ENCODE measurements around the gene ZNF385D.
"Not testable (repeated sequence)": the region's sequence is repeated elsewhere in the genome, so short reads cannot be mapped to it uniquely, and the experiment has no call there.

The ZNF385D gene

DNA sequence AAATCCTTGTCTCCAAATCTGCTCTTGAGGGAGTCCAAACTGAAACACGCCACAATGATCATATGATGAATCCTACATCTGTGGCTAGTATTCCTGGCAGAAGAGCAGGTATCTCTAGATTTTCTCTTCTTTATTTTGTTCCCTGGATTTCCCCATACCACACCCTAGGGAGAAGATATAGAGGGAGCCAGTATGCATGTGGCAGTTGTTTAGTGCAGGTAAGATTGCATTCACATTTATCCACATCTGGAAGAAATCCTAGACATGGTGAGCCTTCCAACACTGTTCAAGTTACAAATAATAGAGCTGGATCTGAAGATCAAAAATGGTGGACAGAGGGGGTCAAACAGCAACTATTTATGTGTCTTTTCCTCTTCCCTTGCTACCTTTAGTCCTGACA, 316.7 kb downstream of the ZNF385D start:
- no peak for DNase-seq

GRCh38 chr3:21433751-21434150, 317.3 kb downstream of the ZNF385D start:
- no peak for DNase-seq

DNA sequence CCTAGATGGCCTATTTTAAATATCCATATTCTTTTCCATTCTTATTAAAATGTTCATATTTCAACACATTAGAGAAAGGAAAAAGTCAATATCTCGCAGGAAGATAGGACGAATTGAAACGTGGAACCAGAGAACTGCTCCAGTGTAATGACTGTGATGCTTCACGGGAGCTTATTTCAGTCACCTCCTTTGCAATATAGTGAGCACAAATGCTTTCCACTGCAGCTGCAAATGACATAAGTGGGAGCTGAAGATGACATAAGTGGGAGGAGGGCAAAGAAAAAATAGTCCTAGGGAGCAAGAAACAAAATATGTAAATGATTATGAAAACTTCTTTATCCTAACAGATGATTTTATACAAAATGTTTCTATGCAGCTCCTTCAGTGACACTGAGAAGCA, 324.1 kb downstream of the ZNF385D start:
- no peak for DNase-seq

- DNase-seq: no peak
These were observed 325.3 kb downstream of the ZNF385D start for GRCh38 chr3:21425715-21426114.

DNA sequence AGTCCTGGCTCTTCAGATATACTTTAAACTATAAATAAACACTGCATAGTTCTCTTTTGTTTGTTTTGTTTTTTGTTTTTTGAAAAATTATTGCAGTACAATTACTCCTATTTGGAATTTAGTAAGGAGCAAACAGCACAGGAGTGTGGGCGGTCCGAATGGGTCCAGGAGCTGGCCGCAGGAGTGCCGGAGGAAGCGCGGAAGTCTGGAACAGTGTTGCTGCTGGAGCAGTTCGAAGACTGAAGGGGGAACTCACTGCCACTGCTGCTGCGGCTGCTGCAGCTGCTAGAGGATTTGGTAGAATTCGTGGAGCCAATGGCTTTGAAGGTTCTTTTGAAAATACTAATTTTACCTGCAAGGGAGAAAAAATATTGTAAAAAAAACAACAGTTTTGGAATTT, 329.9 kb downstream of the ZNF385D start:
- no peak for DNase-seq

- no peak for DNase-seq
These were observed 333.0 kb downstream of the ZNF385D start for GRCh38 chr3:21417991-21418390.

DNA sequence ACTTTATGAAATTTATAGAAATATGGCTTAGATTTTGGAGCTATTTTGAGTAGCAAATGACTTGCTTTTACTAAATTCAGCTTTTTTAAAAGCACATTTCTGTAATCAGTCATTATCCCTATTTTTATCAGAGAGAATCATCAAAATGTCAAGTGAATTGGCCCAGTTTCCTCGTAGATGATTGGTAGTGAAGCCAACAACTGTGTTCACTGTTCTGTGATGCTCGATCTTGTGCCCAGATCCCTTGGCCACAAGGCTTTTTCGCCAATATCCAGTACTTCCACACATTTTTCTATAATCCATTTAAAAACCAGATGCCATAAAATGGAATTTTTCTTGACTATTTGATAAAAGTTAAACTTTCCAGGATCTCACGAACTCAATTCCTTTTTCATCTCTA, 336.5 kb downstream of the ZNF385D start:
- DNase-seq: no peak

DNA sequence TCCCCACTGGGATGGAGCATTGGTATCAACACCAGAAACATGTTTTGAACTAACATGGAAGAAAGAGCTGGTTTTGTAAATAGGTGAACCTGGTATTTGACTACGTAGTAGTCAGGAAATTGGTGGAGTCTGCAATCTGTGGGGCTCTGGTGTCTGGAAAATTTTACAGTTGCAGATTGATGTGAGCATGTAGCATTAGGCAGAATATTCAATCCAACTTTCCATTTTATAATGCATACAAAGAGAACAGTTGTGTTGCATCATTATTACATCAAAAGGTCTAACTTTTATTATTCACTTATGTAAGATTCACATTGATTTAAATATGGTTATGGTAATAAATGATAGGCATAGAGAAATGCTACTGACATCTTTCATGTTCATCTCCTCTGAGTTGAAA, 340.0 kb downstream of the ZNF385D start:
- no peak for DNase-seq

DNA sequence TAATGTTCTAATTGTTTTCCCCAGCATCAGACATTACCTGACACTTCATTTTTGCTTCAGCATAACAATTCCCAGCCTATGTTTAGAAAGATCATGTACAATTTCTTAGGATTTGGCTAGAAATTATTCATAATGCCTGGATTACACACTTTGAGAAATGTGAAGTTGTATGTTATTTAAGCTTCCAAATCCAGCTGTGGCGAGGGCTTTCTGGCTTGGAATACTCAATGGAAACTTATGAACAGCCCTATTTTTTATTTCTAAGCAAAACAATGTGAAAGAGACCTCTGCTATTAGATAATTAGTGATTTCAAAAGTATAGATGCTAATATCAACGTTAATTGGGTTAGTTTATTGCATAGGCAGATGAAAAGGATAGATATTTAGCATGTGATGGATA, 341.6 kb downstream of the ZNF385D start:
- DNase-seq: no peak

- no peak for DNase-seq
These were observed 343.3 kb downstream of the ZNF385D start for GRCh38 chr3:21407743-21408142.

GRCh38 chr3:21405671-21406667, 345.0 kb downstream of the ZNF385D start:
- no peak for DNase-seq

- DNase-seq: no peak
These were observed 352.5 kb downstream of the ZNF385D start for GRCh38 chr3:21398461-21398860.

- no peak for DNase-seq
These were observed 357.2 kb downstream of the ZNF385D start for GRCh38 chr3:21393683-21394311.

GRCh38 chr3:21392526-21392925, 358.5 kb downstream of the ZNF385D start:
- DNase-seq: no peak

DNA sequence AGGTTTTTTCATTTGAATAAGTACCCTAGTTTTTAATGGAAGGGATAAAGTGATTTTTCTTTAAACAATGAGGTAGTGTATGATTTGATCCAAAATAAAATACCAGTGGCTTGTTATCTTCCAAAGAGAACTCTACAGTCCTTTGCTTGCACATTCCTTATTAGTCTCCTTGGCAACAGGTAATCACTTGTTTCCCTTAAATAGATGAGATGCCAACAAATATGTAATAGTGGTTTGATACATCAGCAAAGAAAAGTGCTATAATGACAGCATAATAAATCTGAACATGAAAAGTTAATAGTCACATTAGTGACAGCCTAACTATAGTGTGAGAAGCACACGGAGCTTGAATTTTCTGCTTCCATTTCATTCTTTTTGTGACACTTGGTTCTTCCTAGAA, 360.2 kb downstream of the ZNF385D start:
- no peak for DNase-seq

DNA sequence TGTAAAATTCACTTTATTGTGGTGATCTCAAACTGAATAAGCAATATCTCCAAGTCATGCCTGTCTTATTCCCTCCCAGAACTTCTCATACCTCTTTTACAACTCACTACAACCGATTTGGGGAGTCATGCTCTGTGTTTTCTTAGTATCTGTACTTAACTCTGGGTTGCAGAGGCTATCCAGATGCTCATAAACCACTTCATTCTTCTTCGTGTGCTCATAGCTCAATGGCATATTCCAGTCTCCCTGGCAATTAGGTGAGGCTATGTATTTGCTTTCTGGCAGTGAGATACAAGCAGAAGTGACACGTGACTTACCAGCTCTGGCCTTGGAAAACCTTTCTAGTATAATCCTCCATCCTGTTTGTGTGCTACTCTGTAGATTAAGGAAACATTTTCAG, 360.9 kb downstream of the ZNF385D start:
- DNase-seq: no peak

GRCh38 chr3:21387142-21387826, 363.7 kb downstream of the ZNF385D start:
- not testable (repeated sequence) for DNase-seq

DNA sequence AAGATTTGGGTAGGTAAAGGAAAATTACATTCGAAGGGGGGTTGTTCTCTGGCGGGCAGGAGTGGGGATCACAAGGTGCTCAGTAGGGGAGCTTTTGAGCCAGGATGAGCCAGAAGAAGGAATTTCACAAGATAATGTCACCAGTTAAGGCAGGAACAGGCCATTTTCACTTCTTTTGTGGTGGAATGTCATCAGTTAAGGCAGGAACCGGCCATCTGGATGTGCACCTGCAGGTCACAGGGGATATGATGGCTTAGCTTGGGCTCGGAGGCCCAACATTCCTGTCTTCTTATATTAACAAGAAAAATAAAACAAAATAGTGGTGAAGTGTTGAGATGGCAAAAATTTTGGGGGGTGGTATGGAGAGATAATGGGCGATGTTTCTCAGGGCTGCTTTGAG, 373.0 kb downstream of the ZNF385D start:
- DNase-seq: not testable (repeated sequence)

DNA sequence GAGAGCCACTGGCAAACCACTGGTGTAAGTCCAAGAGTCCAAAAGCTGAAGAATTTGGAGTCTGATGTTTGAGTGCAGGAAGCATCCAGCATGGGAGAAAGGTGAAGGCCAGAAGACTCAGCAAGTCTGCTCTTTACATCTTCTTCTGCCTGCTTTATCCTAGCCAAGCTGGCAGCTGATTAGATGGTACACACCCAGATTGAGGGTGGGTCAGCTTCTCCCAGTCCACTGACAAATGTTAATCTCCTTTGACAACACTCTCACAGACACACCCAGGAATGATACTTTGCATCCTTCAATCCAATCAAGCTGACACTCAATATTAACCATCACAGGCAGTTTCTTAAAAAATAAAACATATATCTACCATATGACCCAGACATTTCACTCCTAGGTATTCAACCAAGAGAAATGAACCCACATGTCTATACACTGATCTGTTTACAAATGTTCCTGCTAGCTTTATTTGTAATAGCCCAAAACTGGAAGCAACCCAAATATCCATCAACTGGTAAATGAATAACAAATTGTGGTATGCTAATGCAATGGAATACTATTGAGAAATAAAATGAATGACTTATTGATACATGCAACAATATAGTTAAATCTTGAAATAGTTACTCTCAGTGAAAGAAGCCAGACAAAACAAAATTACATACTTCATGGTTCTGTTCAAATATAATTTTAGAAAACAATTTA, 373.8 kb downstream of the ZNF385D start:
- DNase-seq: no peak

GRCh38 chr3:21372316-21372715, 378.7 kb downstream of the ZNF385D start:
- no peak for DNase-seq

Measured in suppressor macrophage treated with lipopolysaccharide for 4 hours (primary cell).